Measurements from ENCODE around the gene PPBP.
"Not testable (repeated sequence)": the region's sequence is repeated elsewhere in the genome, so short reads cannot be mapped to it uniquely, and the experiment has no call there.

DNA sequence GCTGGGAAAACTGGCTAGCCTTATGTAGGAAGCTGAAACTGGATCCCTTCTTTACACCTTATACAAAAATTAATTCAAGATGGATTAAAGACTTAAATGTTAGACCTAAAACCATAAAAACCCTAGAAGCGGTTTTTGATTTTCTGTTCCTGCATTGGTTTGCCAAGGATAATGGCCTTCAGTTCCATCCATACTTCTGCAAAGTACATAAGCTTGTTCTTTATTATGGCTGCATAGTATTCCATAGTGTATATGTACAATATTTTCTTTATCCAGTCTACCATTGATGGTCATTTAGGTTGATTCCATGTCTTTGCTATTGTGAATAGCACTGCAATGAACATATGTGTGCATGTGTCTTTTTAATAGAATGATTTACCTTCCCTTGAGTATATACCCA is 28.9 kb downstream of the PPBP start:
- not testable (repeated sequence) for TF ChIP-seq HDGF (IDR thresholded peaks at IDR 0.05; ENCODE audit: borderline replicate concordance); SP1 (IDR thresholded peaks at IDR 0.05); FOXK2 (IDR thresholded peaks at IDR 0.05); TARDBP (IDR thresholded peaks at IDR 0.05); ZNF384 (IDR thresholded peaks at IDR 0.05); ARNT (IDR thresholded peaks at IDR 0.05); BHLHE40 (IDR thresholded peaks at IDR 0.05; ENCODE audit: borderline replicate concordance)
- TF ChIP-seq, protein P1, sequence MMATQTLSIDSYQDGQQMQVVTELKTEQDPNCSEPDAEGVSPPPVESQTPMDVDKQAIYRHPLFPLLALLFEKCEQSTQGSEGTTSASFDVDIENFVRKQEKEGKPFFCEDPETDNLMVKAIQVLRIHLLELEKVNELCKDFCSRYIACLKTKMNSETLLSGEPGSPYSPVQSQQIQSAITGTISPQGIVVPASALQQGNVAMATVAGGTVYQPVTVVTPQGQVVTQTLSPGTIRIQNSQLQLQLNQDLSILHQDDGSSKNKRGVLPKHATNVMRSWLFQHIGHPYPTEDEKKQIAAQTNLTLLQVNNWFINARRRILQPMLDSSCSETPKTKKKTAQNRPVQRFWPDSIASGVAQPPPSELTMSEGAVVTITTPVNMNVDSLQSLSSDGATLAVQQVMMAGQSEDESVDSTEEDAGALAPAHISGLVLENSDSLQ (IDR thresholded peaks at IDR 0.05): not testable (repeated sequence)
